ENCODE measurements around the gene MAST2.

The MAST2 gene

DNA sequence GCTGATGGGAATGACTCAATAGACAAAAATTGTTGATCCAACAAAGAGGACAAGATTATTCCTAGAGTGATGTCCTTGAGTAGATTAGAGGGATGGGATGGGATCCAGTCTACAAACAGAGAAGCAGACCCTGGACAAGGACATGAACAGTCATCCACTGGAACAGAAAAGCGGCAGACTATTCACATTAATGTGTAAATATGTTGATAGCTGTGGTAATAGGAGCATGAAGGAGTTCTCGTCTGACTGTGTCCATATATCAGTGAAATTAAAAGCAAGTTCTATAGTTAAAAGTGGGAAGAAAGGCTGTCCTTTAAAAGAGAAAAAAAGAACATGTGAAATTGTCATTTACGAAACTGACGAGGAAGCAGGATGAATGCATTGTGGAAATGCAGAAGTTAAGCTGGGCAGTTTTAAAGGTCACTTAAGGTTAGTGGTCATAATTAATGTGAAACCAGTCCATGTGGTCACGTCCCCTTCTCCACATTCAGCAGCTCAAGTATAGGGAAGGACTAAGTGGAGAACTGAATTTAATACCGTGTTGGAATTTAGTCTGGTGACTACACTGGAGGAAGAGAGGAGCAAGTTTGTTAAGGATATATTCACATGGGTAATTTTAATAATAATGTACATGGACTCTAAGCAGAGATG is 266.9 kb downstream of the MAST2 start:
- DNase-seq: peak; percentile 75 to 92 (median 87)

DNA sequence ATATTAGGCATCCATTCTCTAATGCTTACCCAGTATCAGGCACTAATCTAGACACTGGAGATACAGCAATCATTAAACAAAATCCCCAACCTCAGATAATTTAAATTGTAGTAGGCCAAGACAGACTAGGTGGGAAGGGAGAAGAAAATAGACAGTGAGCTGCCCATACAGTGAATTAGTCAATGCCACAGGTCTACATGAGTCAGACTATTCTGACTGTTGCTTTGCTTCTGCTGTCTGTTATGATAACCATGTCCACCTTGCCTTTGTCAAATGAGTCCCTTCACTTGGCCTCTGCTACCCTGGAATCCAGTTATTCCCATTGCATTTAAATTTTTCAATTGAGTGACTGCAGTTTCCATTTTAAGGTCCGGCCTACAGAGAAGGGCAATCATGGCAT is 269.6 kb downstream of the MAST2 start:
- peak in 1 of 3 donors; percentile 25 for DNase-seq

DNA sequence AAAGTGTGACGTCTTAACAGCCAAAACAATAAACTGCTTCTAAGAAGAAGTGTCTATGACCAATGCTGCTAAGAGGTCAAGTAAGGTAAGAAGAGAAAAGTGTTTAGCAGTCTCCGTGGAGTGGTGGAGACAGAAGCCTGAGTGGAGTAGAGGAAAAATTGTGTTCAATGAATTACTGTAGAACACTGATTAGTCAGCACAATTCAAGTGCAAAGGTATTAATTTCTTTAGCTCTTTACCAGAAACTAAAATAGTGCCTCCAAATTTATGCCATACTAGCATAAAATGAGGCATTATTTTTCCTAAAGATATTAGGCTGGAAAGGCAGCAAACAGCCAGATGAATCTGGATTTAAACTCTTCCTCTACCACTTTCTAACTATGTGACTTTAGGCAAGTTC is 272.9 kb downstream of the MAST2 start:
- no peak for DNase-seq

DNA sequence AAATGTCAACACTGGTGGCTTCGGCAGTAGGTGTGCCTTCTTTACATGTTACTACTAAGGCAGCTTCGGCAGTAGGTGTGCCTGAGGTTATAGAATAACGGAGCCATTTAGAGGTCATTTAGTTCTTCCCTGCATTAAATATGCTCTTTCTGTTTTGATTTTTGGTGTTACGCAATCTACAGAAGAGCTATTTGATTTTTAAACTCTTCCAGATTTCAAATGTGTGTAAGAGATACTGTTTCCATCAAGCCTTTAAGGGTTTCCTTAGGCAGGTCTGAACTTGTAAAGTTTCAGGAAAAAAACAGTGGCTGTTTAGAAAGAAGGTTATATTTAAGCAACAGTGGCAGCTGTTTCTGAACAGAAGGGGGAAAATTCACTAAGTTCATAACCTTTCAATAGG is 274.2 kb downstream of the MAST2 start:
- DNase-seq: no peak

DNA sequence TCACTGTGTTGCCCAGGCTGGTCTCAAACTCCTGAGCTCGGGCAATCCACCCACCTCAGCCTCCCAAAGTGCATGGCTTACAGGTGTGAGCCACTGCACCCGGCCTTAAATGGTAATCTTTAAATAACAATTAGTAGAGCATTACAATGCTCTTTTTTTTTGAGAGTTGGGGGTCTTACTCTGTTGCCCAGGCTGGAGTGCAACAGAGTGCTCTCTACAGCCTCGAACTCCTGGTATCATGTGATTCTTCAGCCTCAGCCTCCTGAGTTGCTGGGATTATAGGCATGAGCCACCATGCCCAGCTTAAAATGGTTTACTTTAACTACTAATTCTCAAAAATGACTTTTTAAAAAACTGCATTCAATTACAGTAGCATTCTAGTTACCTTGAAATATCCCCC is 276.8 kb downstream of the MAST2 start:
- DNase-seq: no peak

DNA sequence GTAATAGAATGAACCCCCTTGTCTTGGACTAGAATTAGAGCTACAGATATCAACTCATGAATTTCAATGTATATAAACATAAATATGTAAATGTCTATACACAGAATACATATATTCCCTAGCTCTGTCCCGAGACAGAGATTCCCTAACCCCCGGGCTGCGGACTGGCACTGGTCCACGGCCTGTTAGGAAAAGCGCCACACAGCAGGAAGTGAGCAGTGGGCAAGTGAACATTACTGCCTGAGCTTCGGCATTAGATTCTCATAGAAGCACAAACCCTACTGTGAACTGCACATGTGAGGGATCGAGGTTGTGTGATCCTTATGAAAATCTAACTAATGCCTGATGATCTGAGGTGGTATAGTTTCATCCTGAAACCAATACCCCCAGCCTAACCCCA is 277.8 kb downstream of the MAST2 start:
- DNase-seq: no peak

DNA sequence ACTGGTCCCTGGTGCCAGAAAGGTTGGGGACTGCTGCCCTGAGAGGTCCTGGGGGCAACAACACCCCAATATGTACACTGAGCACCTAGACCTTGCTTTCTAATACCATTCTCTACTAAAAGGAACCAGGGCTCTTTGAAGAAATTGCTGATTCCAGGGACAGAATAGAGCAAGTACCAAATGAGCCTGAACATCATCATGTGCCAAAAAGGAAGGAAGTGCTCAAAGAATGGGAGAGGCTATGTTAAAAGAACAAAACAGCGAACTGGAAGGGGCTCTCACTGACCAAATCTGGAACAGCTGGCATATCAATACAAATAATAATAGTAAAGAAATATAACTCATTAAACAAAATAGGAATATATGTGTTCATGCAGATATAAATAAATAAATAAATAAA is 278.2 kb downstream of the MAST2 start:
- no peak for DNase-seq

DNA sequence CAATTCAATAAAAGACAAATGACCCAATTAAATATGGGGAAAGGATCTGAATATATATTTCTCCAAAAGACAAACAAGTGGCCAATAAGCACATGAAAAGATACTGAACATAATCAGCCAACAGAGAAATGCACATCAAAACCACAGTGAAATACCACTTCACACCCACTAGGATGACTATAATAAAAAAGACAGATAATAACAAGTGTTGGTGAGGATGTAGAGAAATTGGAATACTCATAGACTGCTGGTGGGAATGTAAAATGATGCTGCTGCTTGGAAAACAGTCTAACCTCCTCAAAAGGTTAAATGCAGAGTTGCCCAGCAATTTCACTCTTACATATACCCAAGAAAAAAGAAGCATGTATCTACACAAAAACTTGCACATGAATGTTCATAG is 280.2 kb downstream of the MAST2 start:
- DNase-seq: no peak

DNA sequence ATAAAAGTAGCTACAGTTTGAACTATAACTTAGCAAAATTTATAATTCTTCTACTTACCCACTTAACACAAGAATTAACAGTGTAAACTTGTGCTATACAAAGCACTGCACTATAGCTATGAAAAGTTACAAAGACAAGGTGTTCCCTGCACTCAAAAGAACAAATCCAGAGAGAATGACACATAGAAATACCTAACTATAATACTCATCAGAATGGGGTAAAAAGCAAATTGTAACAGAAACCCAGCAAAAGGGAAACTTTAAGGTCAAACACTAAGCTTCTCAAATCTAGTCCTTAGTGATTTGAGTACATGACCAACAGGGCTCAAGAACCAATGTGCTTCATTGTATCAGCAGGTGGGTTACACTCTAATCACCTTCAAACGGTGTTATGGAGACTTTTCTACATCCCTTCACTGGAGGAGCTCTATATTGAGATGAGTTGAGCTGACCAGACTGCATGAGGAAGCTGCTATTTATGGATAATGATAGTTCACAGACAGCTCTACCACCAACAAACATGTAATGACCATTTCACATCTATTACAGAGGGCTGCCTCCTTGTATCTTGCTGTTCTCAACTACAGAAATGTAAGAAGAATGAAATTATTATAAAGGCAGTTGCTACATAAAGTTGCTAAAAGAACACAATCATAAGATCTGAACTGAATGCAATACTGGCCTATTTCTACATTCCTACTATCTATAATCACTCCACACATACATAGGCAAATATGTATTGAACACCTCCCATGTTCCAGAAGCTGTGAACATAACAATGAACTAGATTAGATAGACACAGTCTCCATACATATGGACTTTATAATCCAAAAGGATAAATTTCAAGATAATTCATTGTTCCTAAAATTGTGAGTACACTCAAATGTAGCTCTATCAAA is 281.4 kb downstream of the MAST2 start:
- DNase-seq: no peak

All from suppressor macrophage treated with lipopolysaccharide for 1 hour (primary cell).